DMS153 treated with DMSO at 0.1 percent for 48 hours (cell line): ENCODE measurements around the gene MAP2K1.
"Not testable (repeated sequence)": the region's sequence is repeated elsewhere in the genome, so short reads cannot be mapped to it uniquely, and the experiment has no call there.

Experiments
- DNase-seq: peaks from one replicate; lab custom pipeline; 2025; ENCODE audit not compliant: unreplicated experiment; lab: John Stamatoyannopoulos, UW

Gene MAP2K1

GRCh38 chr15:66474135-66474534, 87.4 kb downstream of the MAP2K1 start:
- DNase-seq, result no peak

GRCh38 chr15:66474963-66475362, 88.3 kb downstream of the MAP2K1 start:
- DNase-seq, result no peak

GRCh38 chr15:66476535-66476934, 89.8 kb downstream of the MAP2K1 start:
- no peak for DNase-seq

- DNase-seq, result no peak
Measured at GRCh38 chr15:66477011-66477410, 90.3 kb downstream of the MAP2K1 start.

- no peak for DNase-seq
Measured at GRCh38 chr15:66480267-66480666, 93.6 kb downstream of the MAP2K1 start.

GRCh38 chr15:66481107-66481856, 94.6 kb downstream of the MAP2K1 start:
- no peak for DNase-seq

GRCh38 chr15:66482539-66482938, 95.8 kb downstream of the MAP2K1 start:
- no peak for DNase-seq

- no peak for DNase-seq
Measured at GRCh38 chr15:66483131-66483566, 96.4 kb downstream of the MAP2K1 start.

- DNase-seq, result no peak
Measured at GRCh38 chr15:66484539-66485112, 97.9 kb downstream of the MAP2K1 start.

- DNase-seq, result no peak
Measured at GRCh38 chr15:66486887-66487286, 100.2 kb downstream of the MAP2K1 start.

GRCh38 chr15:66488525-66488924, 101.8 kb downstream of the MAP2K1 start:
- DNase-seq, result no peak

- no peak for DNase-seq
Measured at GRCh38 chr15:66489179-66489791, 102.6 kb downstream of the MAP2K1 start.

- DNase-seq, result no peak
Measured at GRCh38 chr15:66491846-66492245, 105.1 kb downstream of the MAP2K1 start.

- DNase-seq, result no peak
Measured at GRCh38 chr15:66494262-66494661, 107.5 kb downstream of the MAP2K1 start.

GRCh38 chr15:66496951-66497501, 110.3 kb downstream of the MAP2K1 start:
- no peak for DNase-seq

GRCh38 chr15:66497502-66498455, 111.1 kb downstream of the MAP2K1 start, which contains the start of gene SNAPC5:
TSS of gene SNAPC5 (minus strand) at chr15:66497762. CDS start at chr15:66497731, 31 bp downstream.
- peak; percentile 25 for DNase-seq

GRCh38 chr15:66498501-66499386, 112.0 kb downstream of the MAP2K1 start:
- no peak for DNase-seq

- not testable (repeated sequence) for DNase-seq
Measured at GRCh38 chr15:66500346-66500745, 113.6 kb downstream of the MAP2K1 start.

- no peak for DNase-seq
Measured at GRCh38 chr15:66502491-66502890, 115.8 kb downstream of the MAP2K1 start.
